ENCODE measurements around the gene MPG. TPM values are rescaled to one million over a fixed set of nuclear protein-coding genes. Genes with fewer than 3 reads are reported as not detected.

Gene MPG
- total and polyA plus RNA-seq, 7 donors, result 52.2 to 118 (median 74.3) TPM

DNA sequence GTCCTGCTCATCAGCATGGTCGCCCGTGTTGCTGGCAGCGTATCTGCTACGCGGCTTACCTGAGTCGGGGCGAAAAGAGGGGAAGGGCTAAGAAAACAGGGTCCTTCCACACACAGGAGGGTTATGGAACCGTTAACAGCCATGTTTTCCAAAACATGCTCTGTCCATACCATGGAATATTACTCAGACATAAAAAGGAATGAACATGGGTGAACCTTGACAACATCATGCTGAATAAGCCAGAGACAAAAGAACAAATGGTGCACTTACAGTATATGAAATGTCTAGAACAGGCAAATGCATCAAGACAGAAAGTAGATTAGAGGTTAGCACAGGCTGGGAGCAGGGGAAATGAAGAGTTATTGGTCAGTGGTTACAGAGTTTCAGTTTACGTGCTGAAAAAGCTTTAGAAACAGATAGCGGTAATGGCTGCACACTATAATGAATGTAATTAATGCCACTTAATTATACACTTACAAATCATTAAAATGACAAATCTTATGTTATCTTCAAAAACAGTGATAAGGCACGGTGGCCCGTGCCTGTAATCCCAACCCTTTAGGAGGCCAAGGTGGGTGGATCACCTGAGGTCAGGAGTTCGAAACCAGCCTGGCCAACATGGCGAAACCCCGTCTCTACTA is 52.6 kb downstream of the MPG start:
- Histone ChIP-seq H3K27me3 (no peaks in the 10 kb centered on the region), H3K9me3 (no peaks in the 10 kb centered on the region), H3K27ac (no peak overlapping the region), H3K4me1 (no peaks in the 10 kb centered on the region), H3K4me3 (no peak overlapping the region), H3K36me3 (no peaks in the 10 kb centered on the region)
- WGBS, 2 donors, result 95 to 96% methylated on average over 15 of the region's 15 CpGs
- TF ChIP-seq EP300 (IDR thresholded peaks at IDR 0.05) (no peak), POLR2AphosphoS5 (IDR thresholded peaks at IDR 0.05) (no peak), POLR2A (IDR thresholded peaks at IDR 0.05) (no peak)
- TF ChIP-seq, protein P1, sequence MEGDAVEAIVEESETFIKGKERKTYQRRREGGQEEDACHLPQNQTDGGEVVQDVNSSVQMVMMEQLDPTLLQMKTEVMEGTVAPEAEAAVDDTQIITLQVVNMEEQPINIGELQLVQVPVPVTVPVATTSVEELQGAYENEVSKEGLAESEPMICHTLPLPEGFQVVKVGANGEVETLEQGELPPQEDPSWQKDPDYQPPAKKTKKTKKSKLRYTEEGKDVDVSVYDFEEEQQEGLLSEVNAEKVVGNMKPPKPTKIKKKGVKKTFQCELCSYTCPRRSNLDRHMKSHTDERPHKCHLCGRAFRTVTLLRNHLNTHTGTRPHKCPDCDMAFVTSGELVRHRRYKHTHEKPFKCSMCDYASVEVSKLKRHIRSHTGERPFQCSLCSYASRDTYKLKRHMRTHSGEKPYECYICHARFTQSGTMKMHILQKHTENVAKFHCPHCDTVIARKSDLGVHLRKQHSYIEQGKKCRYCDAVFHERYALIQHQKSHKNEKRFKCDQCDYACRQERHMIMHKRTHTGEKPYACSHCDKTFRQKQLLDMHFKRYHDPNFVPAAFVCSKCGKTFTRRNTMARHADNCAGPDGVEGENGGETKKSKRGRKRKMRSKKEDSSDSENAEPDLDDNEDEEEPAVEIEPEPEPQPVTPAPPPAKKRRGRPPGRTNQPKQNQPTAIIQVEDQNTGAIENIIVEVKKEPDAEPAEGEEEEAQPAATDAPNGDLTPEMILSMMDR (IDR thresholded peaks at IDR 0.05), result no peak
- intact Hi-C loops (cut with DNase I), result no loop called here
- DNase-seq, result no peak

DNA sequence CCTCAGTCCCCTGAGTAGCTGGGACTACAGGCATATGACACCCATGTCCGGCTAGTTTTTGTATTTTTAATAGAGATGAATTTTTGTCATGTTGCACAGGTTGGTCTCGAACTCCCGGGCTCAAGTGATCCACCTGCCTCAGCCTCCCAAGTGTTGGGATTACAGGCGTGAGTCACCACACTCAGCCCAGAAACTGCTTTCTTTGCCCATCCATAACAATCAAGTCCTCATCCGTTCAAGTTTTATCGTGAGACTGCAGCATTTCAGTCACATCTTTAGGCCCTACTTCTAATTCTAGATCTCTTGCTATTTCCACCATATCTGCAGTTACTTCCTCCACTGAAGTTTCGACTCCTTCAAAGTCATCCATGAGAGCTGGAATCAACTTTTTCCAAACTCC is 54.1 kb downstream of the MPG start:
- 95 to 96% methylated on average over 7 of the region's 7 CpGs for WGBS, 2 donors
- no peaks in the 10 kb centered on the region for H3K36me3 ChIP-seq
- intact Hi-C loops (cut with DNase I), result no loop called here
- no peak overlapping the region for H3K4me3 ChIP-seq
- TF ChIP-seq POLR2A (IDR thresholded peaks at IDR 0.05) (no peak), EP300 (IDR thresholded peaks at IDR 0.05) (no peak), POLR2AphosphoS5 (IDR thresholded peaks at IDR 0.05) (no peak)
- TF ChIP-seq, protein P1 (IDR thresholded peaks at IDR 0.05), result no peak
- H3K27me3 ChIP-seq, result no peaks in the 10 kb centered on the region
- H3K9me3 ChIP-seq, result no peaks in the 10 kb centered on the region
- no peak for DNase-seq
- H3K27ac ChIP-seq, result no peak overlapping the region
- peaks cover 0 to 2% (median 1%) of the 10 kb centered on the region in 4 donors for H3K4me1 ChIP-seq

DNA sequence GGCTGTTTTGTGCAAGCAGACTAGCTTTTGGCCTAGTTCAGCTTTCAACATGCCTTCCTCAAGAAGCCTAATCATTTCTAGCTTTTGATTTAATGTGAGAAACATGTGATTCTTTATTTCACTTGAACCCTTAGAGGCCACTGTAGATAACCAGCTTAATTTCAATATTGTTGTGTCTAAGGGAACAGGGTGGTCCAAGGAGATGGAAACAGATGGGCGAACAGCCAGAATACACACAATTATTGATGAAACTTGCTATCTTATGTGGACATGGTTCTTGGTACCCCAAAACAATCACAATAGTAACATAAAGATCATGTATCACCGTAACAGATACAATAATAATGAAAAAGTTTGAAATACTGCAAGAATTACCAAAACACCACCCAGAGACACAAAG is 55.7 kb downstream of the MPG start:
- no peak overlapping the region for H3K27ac ChIP-seq
- WGBS, 2 donors, result 96 to 98% methylated on average over 2 of the region's 2 CpGs
- no peaks in the 10 kb centered on the region for H3K27me3 ChIP-seq
- no peak overlapping the region for H3K4me3 ChIP-seq
- H3K4me1 ChIP-seq, result peaks cover 0 to 12% (median 8%) of the 10 kb centered on the region in 4 donors
- no peak for TF ChIP-seq POLR2A (IDR thresholded peaks at IDR 0.05)
- TF ChIP-seq, protein P1 (IDR thresholded peaks at IDR 0.05), result no peak
- no peak for TF ChIP-seq EP300 (IDR thresholded peaks at IDR 0.05)
- TF ChIP-seq POLR2AphosphoS5 (IDR thresholded peaks at IDR 0.05), result no peak
- DNase-seq, result no peak
- H3K36me3 ChIP-seq, result no peaks in the 10 kb centered on the region
- intact Hi-C loops (cut with DNase I), result no loop called here
- H3K9me3 ChIP-seq, result no peaks in the 10 kb centered on the region

Small RNA genes lying within 50 kb of the gene (small RNA-seq; reads per million reads assigned to genes)
- gene Z69720.2, result 0 reads per million in 3 donors

Other genes with a start within 250 kb of the MPG start
- gene POLR3K, start 24.6 kb upstream of the MPG start, total RNA-seq, result 1 to 10 TPM; 1.7 to 6.4 (median 5.0) TPM
- 10 to 100 TPM; 11.4 to 22.1 (median 11.8) TPM for gene POLR3K, start 24.6 kb upstream of the MPG start, polyA plus RNA-seq
- gene SNRNP25, start 24.4 kb upstream of the MPG start, total RNA-seq, result 10 to 100 TPM; 23.0 to 36.5 (median 32.4) TPM
- 10 to 100 TPM; 26.4 to 41.7 (median 38.8) TPM for gene SNRNP25, start 24.4 kb upstream of the MPG start, polyA plus RNA-seq
- gene RHBDF1, start 5.6 kb upstream of the MPG start, total RNA-seq, result 10 to 100 TPM; 16.8 to 42.1 (median 19.6) TPM
- gene RHBDF1, start 5.6 kb upstream of the MPG start, polyA plus RNA-seq, result 10 to 100 TPM in 1 of 3 donors, 1 to 10 TPM in 2; 6.0 to 22.3 (median 6.0) TPM
- gene NPRL3, start 60.4 kb downstream of the MPG start, total RNA-seq, result 10 to 100 TPM; 10.2 to 22.8 (median 15.7) TPM
- gene NPRL3, start 60.4 kb downstream of the MPG start, polyA plus RNA-seq, result 10 to 100 TPM in 1 of 3 donors, 1 to 10 TPM in 2; 4.8 to 22.8 (median 6.2) TPM
- not detected for gene HBZ, start 74.4 kb downstream of the MPG start, total RNA-seq
- gene HBZ, start 74.4 kb downstream of the MPG start, polyA plus RNA-seq, result under 1 TPM in 1 of 3 donors, not detected in 2; 0.10 TPM
- gene HBM, start 87.8 kb downstream of the MPG start, total RNA-seq, result not detected
- not detected for gene HBM, start 87.8 kb downstream of the MPG start, polyA plus RNA-seq
- gene HBA2, start 94.7 kb downstream of the MPG start, total RNA-seq, result 100 to 1,000 TPM in 1 of 4 donors, 1 to 10 TPM in 2, not detected in 1; 3.7 to 109 (median 8.2) TPM
- 1 to 10 TPM; 4.2 to 7.1 (median 5.3) TPM for gene HBA2, start 94.7 kb downstream of the MPG start, polyA plus RNA-seq
- gene HBA1, start 98.5 kb downstream of the MPG start, total RNA-seq, result 1 to 10 TPM in 1 of 4 donors, not detected in 3; 4.1 TPM
- gene HBA1, start 98.5 kb downstream of the MPG start, polyA plus RNA-seq, result 1 to 10 TPM in 1 of 3 donors, not detected in 2; 1.7 TPM
- not detected for gene HBQ1, start 102.2 kb downstream of the MPG start, total RNA-seq
- under 1 TPM in 1 of 3 donors, not detected in 2; 0.19 TPM for gene HBQ1, start 102.2 kb downstream of the MPG start, polyA plus RNA-seq
- 100 to 1,000 TPM in 2 of 4 donors, 10 to 100 TPM in 2; 48.9 to 138 (median 88.4) TPM for gene LUC7L, start 151.2 kb downstream of the MPG start, total RNA-seq
- 10 to 100 TPM; 21.0 to 58.7 (median 28.2) TPM for gene LUC7L, start 151.2 kb downstream of the MPG start, polyA plus RNA-seq
- 10 to 100 TPM; 38.3 to 82.5 (median 62.1) TPM for gene FAM234A, start 156.6 kb downstream of the MPG start, total RNA-seq
- gene FAM234A, start 156.6 kb downstream of the MPG start, polyA plus RNA-seq, result 10 to 100 TPM; 12.6 to 74.0 (median 25.7) TPM
- gene RGS11, start 197.7 kb downstream of the MPG start, total RNA-seq, result 10 to 100 TPM in 2 of 4 donors, 1 to 10 TPM in 2; 6.4 to 24.9 (median 9.5) TPM
- gene RGS11, start 197.7 kb downstream of the MPG start, polyA plus RNA-seq, result 1 to 10 TPM in 2 of 3 donors, under 1 TPM in 1; 0.23 to 4.0 (median 1.8) TPM
- 1 to 10 TPM; 3.5 to 5.7 (median 5.0) TPM for gene ARHGDIG, start 202.4 kb downstream of the MPG start, total RNA-seq
- gene ARHGDIG, start 202.4 kb downstream of the MPG start, polyA plus RNA-seq, result 1 to 10 TPM in 2 of 3 donors, not detected in 1; 1.6 to 5.2 TPM
- gene PDIA2, start 204.9 kb downstream of the MPG start, total RNA-seq, result 1 to 10 TPM in 1 of 4 donors, under 1 TPM in 3; 0.71 to 5.5 (median 0.82) TPM
- gene PDIA2, start 204.9 kb downstream of the MPG start, polyA plus RNA-seq, result 1 to 10 TPM in 1 of 3 donors, under 1 TPM in 1, not detected in 1; 0.60 to 3.0 TPM

Measured in sigmoid colon (tissue), 7 donors.